KMS-11 (cell line): ENCODE results near the gene WNT6.

Experiments
- H2AFZ ChIP-seq: fragments of 200-600 bp; sonication (generic); 2 replicates; pipeline ENCODE4 v1.6.1; 2016; ENCODE audit warnings: antibody characterized with exemption, mixed run types, low read depth
- H3K27ac ChIP-seq: fragments of 200-600 bp; sonication (generic); 2 replicates; pipeline ENCODE4 v1.6.1; 2016; ENCODE audit warnings: mild to moderate bottlenecking, mixed run types
- H3K27me3 ChIP-seq: fragments of 200-600 bp; sonication (generic); 2 replicates; pipeline ENCODE4 v1.6.1; 2017; ENCODE audit warnings: mild to moderate bottlenecking, low read depth, mixed run types, moderate library complexity; ENCODE audit not compliant: insufficient read depth
- H3K36me3 ChIP-seq: fragments of 200-600 bp; sonication (generic); 2 replicates; pipeline ENCODE4 v1.6.1; 2017; ENCODE audit warnings: mild to moderate bottlenecking, mixed run types; ENCODE audit not compliant: insufficient read depth
- H3K4me1 ChIP-seq: fragments of 200-600 bp; sonication (generic); 2 replicates; pipeline ENCODE4 v1.6.1; 2016; ENCODE audit warnings: mild to moderate bottlenecking, low read depth, mixed run types; ENCODE audit not compliant: poor library complexity, severe bottlenecking
- H3K4me2 ChIP-seq: fragments of 200-600 bp; sonication (generic); 2 replicates; pipeline ENCODE4 v1.7.0; 2016; ENCODE audit warnings: mild to moderate bottlenecking, mixed run types
- H3K4me3 ChIP-seq: fragments of 200-600 bp; sonication (generic); IDR thresholded peaks from 2 replicates; pipeline ENCODE4 v1.6.1; 2017; ENCODE audit warnings: low read depth, low read length, mixed read lengths; ENCODE audit not compliant: insufficient read depth
- H3K79me2 ChIP-seq: fragments of 200-600 bp; sonication (generic); 2 replicates; pipeline ENCODE4 v1.6.1; 2016; ENCODE audit warnings: low read depth, mixed run types; ENCODE audit not compliant: insufficient read depth
- H3K9ac ChIP-seq: fragments of 200-600 bp; sonication (generic); 2 replicates; pipeline ENCODE4 v1.6.1; 2016; ENCODE audit warnings: mild to moderate bottlenecking, mixed run types
- H4K20me1 ChIP-seq: fragments of 200-600 bp; sonication (generic); 2 replicates; pipeline ENCODE4 v1.6.1; 2016; ENCODE audit warnings: mild to moderate bottlenecking, mixed run types; ENCODE audit not compliant: insufficient read depth
- CTCF ChIP-seq: fragments of 200-600 bp; sonication (generic); conservative IDR thresholded peaks from 2 replicates; pipeline ENCODE4 v1.6.1; 2017; ENCODE audit warnings: low read depth, mild to moderate bottlenecking, antibody characterized with exemption, low read length, moderate library complexity, mixed read lengths

WNT6 gene

GRCh38 chr2:218877331-218877730, 17.7 kb downstream of the WNT6 start:
- Histone ChIP-seq H2AFZ (no peak overlapping the region), H3K9ac (no peak overlapping the region), H3K4me1 (peaks cover 45% of the 10 kb centered on the region), H3K4me3 (no peak overlapping the region), H3K36me3 (no peaks in the 10 kb centered on the region), H3K27ac (peak overlapping the region; percentile 94), H3K27me3 (no peaks in the 10 kb centered on the region), H3K4me2 (peak overlapping the region; percentile 95), H3K79me2 (peaks cover 15% of the 10 kb centered on the region), H4K20me1 (no peaks in the 10 kb centered on the region)
- no peak for TF ChIP-seq CTCF

- no peaks in the 10 kb centered on the region for H3K36me3 ChIP-seq
- H3K27me3 ChIP-seq = no peaks in the 10 kb centered on the region
- H3K9ac ChIP-seq = peak overlapping the region; percentile 14; the same call in 1 of the 2 replicates
- peaks cover 51% of the 10 kb centered on the region for H3K4me1 ChIP-seq
- H2AFZ ChIP-seq = no peak overlapping the region
- H3K79me2 ChIP-seq = peaks cover 21% of the 10 kb centered on the region
- no peak for TF ChIP-seq CTCF
- no peaks in the 10 kb centered on the region for H4K20me1 ChIP-seq
- peak overlapping the region; percentile 94 for H3K27ac ChIP-seq
- no peak overlapping the region for H3K4me3 ChIP-seq
- H3K4me2 ChIP-seq = peak overlapping the region; percentile 95
Measured at GRCh38 chr2:218877891-218878290, 18.3 kb downstream of the WNT6 start.

GRCh38 chr2:218878486-218878885, 18.9 kb downstream of the WNT6 start:
- no peak overlapping the region for H2AFZ ChIP-seq
- peak overlapping the region; percentile 14; the same call in 1 of the 2 replicates for H3K9ac ChIP-seq
- no peak overlapping the region for H3K4me3 ChIP-seq
- no peaks in the 10 kb centered on the region for H3K36me3 ChIP-seq
- no peak for TF ChIP-seq CTCF
- no peaks in the 10 kb centered on the region for H3K27me3 ChIP-seq
- peak overlapping the region; percentile 95 for H3K4me2 ChIP-seq
- peaks cover 23% of the 10 kb centered on the region for H3K79me2 ChIP-seq
- H3K27ac ChIP-seq = peak overlapping the region; percentile 94
- H3K4me1 ChIP-seq = peaks cover 54% of the 10 kb centered on the region
- H4K20me1 ChIP-seq = no peaks in the 10 kb centered on the region

- Histone ChIP-seq H3K27ac (peak overlapping the region; percentile 94), H3K27me3 (no peaks in the 10 kb centered on the region), H3K4me3 (peak overlapping the region; percentile 11), H4K20me1 (no peaks in the 10 kb centered on the region), H3K36me3 (no peaks in the 10 kb centered on the region), H3K4me2 (peak overlapping the region; percentile 95), H3K79me2 (peaks cover 23% of the 10 kb centered on the region), H3K9ac (peak overlapping the region; percentile 75), H2AFZ (peak overlapping the region; percentile 22; the same call in 1 of the 2 replicates), H3K4me1 (peaks cover 55% of the 10 kb centered on the region)
- TF ChIP-seq CTCF = no peak
Measured at GRCh38 chr2:218878926-218879761, 19.5 kb downstream of the WNT6 start.
